ENCODE measurements around the gene HPS6. TPM values are rescaled to one million over a fixed set of nuclear protein-coding genes. Genes with fewer than 3 reads are reported as not detected.

HPS6 gene
- total RNA-seq, 1 experiment from 2014 or later = 19.5 TPM

GRCh38 chr10:102109166-102110116, 44.3 kb downstream of the HPS6 start:
- Mint-ChIP-seq H3K4me3 (ENCODE audit: unreplicated experiment) (no peak overlapping the region), H3K4me1 (ENCODE audit: low read depth, unreplicated experiment) (peaks cover 10% of the 10 kb centered on the region), H3K9me3 (ENCODE audit: unreplicated experiment) (no peaks in the 10 kb centered on the region), H3K36me3 (ENCODE audit: insufficient read depth, unreplicated experiment) (peaks cover 10% of the 10 kb centered on the region), H3K27ac (ENCODE audit: unreplicated experiment) (no peak overlapping the region), H3K27me3 (ENCODE audit: insufficient read depth, unreplicated experiment) (no peaks in the 10 kb centered on the region)
- ChIA-PET POLR2A (interaction anchor here (0.7 kb wide), 1 partner anchor 1498 kb away, joined by 4 read pairs; no protein-coding TSS in a partner anchor), CTCF (no interaction called here)
- 0 out of 2 replicates have a peak, but pooled peaks cover 7% of the 10 kb centered on the region for H3K4me1 ChIP-seq
- no peak for TF ChIP-seq CTCF (IDR thresholded peaks at IDR 0.05; ENCODE audit: insufficient read depth in 1 of 2, low read depth in 1 of 2, low read length in 1 of 2, severe bottlenecking in 1 of 2, unreplicated experiment in 1 of 2)
- no peaks in the 10 kb centered on the region for H3K9me3 ChIP-seq
- BruUV-seq (replicated peaks) = no TSS peak
- intact Hi-C loops (cut with micrococcal nuclease; ENCODE audit: unreplicated experiment) = no loop called here
- peaks cover 9% of the 10 kb centered on the region for H3K36me3 ChIP-seq (ENCODE audit: control insufficient read depth, insufficient read depth, low read length)
- H3K4me3 ChIP-seq (ENCODE audit: low read depth, low read length) = no peak overlapping the region
- DNase-seq = no peak
- H3K27me3 ChIP-seq (replicated peaks; ENCODE audit: control insufficient read depth, insufficient read depth, low read length) = no peaks in the 10 kb centered on the region

GRCh38 chr10:102111276-102111675, 46.1 kb downstream of the HPS6 start:
- intact Hi-C loops (cut with micrococcal nuclease; ENCODE audit: unreplicated experiment) = no loop called here
- TF ChIP-seq CTCF (IDR thresholded peaks at IDR 0.05; ENCODE audit: insufficient read depth in 1 of 2, low read depth in 1 of 2, low read length in 1 of 2, severe bottlenecking in 1 of 2, unreplicated experiment in 1 of 2) = no peak
- no TSS peak for BruUV-seq (replicated peaks)
- H3K27me3 ChIP-seq (replicated peaks; ENCODE audit: control insufficient read depth, insufficient read depth, low read length) = no peaks in the 10 kb centered on the region
- H3K36me3 ChIP-seq (ENCODE audit: control insufficient read depth, insufficient read depth, low read length) = peaks cover 9% of the 10 kb centered on the region
- peaks cover 18% of the 10 kb centered on the region for H3K36me3 Mint-ChIP-seq (ENCODE audit: insufficient read depth, unreplicated experiment)
- CTCF ChIA-PET = no interaction called here
- no peak for DNase-seq
- H3K27ac Mint-ChIP-seq (ENCODE audit: unreplicated experiment) = no peak overlapping the region
- no peaks in the 10 kb centered on the region for H3K9me3 ChIP-seq
- H3K4me3 ChIP-seq (ENCODE audit: low read depth, low read length) = no peak overlapping the region
- H3K4me1 ChIP-seq = peaks cover 15% of the 10 kb centered on the region; the same call in 1 of the 2 replicates
- no peaks in the 10 kb centered on the region for H3K27me3 Mint-ChIP-seq (ENCODE audit: insufficient read depth, unreplicated experiment)
- no peaks in the 10 kb centered on the region for H3K9me3 Mint-ChIP-seq (ENCODE audit: unreplicated experiment)
- H3K4me3 Mint-ChIP-seq (ENCODE audit: unreplicated experiment) = no peak overlapping the region
- POLR2A ChIA-PET = no interaction called here
- peaks cover 26% of the 10 kb centered on the region for H3K4me1 Mint-ChIP-seq (ENCODE audit: low read depth, unreplicated experiment)

- no TSS peak for BruUV-seq (replicated peaks)
- Histone ChIP-seq H3K9me3 (no peaks in the 10 kb centered on the region), H3K4me3 (ENCODE audit: low read depth, low read length) (no peak overlapping the region), H3K4me1 (peaks cover 15% of the 10 kb centered on the region; the same call in 1 of the 2 replicates), H3K27me3 (replicated peaks; ENCODE audit: control insufficient read depth, insufficient read depth, low read length) (no peaks in the 10 kb centered on the region), H3K36me3 (ENCODE audit: control insufficient read depth, insufficient read depth, low read length) (peaks cover 8% of the 10 kb centered on the region)
- peak in 1 of 2 experiments; percentile 37 for TF ChIP-seq CTCF (IDR thresholded peaks at IDR 0.05; ENCODE audit: insufficient read depth in 1 of 2, low read depth in 1 of 2, low read length in 1 of 2, severe bottlenecking in 1 of 2, unreplicated experiment in 1 of 2)
- CTCF ChIA-PET = interaction anchor here (0.6 kb wide), 2 partner anchors 9 to 94 kb away, joined by 3 to 4 read pairs; no protein-coding TSS in a partner anchor
- Mint-ChIP-seq H3K4me1 (ENCODE audit: low read depth, unreplicated experiment) (peaks cover 31% of the 10 kb centered on the region), H3K27ac (ENCODE audit: unreplicated experiment) (no peak overlapping the region), H3K4me3 (ENCODE audit: unreplicated experiment) (no peak overlapping the region), H3K36me3 (ENCODE audit: insufficient read depth, unreplicated experiment) (peaks cover 18% of the 10 kb centered on the region), H3K9me3 (ENCODE audit: unreplicated experiment) (no peaks in the 10 kb centered on the region), H3K27me3 (ENCODE audit: insufficient read depth, unreplicated experiment) (no peaks in the 10 kb centered on the region)
- peak in 1 of 2 experiments; percentile 22 for DNase-seq
- POLR2A ChIA-PET = no interaction called here
- intact Hi-C loops (cut with micrococcal nuclease; ENCODE audit: unreplicated experiment) = no loop called here
These were observed 47.2 kb downstream of the HPS6 start for GRCh38 chr10:102112210-102112817.

All from Caco-2 (cell line).